ENCODE measurements around the gene AP3M1.

GRCh38 chr10:74072503-74072902, 78.1 kb downstream of the AP3M1 start:
- TF ChIP-seq, protein P1, sequence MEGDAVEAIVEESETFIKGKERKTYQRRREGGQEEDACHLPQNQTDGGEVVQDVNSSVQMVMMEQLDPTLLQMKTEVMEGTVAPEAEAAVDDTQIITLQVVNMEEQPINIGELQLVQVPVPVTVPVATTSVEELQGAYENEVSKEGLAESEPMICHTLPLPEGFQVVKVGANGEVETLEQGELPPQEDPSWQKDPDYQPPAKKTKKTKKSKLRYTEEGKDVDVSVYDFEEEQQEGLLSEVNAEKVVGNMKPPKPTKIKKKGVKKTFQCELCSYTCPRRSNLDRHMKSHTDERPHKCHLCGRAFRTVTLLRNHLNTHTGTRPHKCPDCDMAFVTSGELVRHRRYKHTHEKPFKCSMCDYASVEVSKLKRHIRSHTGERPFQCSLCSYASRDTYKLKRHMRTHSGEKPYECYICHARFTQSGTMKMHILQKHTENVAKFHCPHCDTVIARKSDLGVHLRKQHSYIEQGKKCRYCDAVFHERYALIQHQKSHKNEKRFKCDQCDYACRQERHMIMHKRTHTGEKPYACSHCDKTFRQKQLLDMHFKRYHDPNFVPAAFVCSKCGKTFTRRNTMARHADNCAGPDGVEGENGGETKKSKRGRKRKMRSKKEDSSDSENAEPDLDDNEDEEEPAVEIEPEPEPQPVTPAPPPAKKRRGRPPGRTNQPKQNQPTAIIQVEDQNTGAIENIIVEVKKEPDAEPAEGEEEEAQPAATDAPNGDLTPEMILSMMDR (IDR thresholded peaks at IDR 0.05; ENCODE audit: low read depth, low read length, poor library complexity, severe bottlenecking), result no peak
- TF ChIP-seq EZH2phosphoT487 (IDR thresholded peaks at IDR 0.05; ENCODE audit: borderline replicate concordance, low read length), result no peak
